HG03060 (cell line): Measurements from ENCODE around the gene NRDE2.
A peak's percentile ranks its signal among the peaks of the same experiment; 100 is the strongest.
"Not testable (repeated sequence)": the region's sequence is repeated elsewhere in the genome, so short reads cannot be mapped to it uniquely, and the experiment has no call there.

Experiments
- ATAC-seq: cut with Tn5 transposase; IDR thresholded peaks from one replicate; pipeline ENCODE4 v1.9.1; 2021; ENCODE audit warnings: low read depth, moderate number of reproducible peaks; ENCODE audit not compliant: unreplicated experiment

The NRDE2 gene

GRCh38 chr14:90275820-90276219, 55.9 kb downstream of the NRDE2 start:
- no peak for ATAC-seq

- no peak for ATAC-seq
Measured at GRCh38 chr14:90275458-90275814, 56.3 kb downstream of the NRDE2 start.

- no peak for ATAC-seq
Measured at GRCh38 chr14:90274808-90275457, 56.8 kb downstream of the NRDE2 start.

- ATAC-seq, result no peak
Measured at GRCh38 chr14:90274019-90274418, 57.7 kb downstream of the NRDE2 start.

GRCh38 chr14:90273532-90273931, 58.2 kb downstream of the NRDE2 start:
- no peak for ATAC-seq

- ATAC-seq, result no peak
Measured at GRCh38 chr14:90272523-90272922, 59.2 kb downstream of the NRDE2 start.

GRCh38 chr14:90268420-90268819, 63.3 kb downstream of the NRDE2 start:
- no peak for ATAC-seq

GRCh38 chr14:90266441-90267154, 65.1 kb downstream of the NRDE2 start:
- no peak for ATAC-seq

GRCh38 chr14:90263748-90264449, 67.8 kb downstream of the NRDE2 start:
- ATAC-seq, result peak; percentile 84

GRCh38 chr14:90256354-90257131, 75.2 kb downstream of the NRDE2 start, which contains the start of gene PSMC1:
Gene PSMC1 (plus strand): TSS chr14:90256553. CDS start chr14:90256598, 45 bp downstream.
- peak; percentile 58 for ATAC-seq

GRCh38 chr14:90255871-90256270, 75.9 kb downstream of the NRDE2 start:
- peak; percentile 4 for ATAC-seq

GRCh38 chr14:90253826-90254225, 77.9 kb downstream of the NRDE2 start:
- no peak for ATAC-seq

GRCh38 chr14:90248594-90248993, 83.1 kb downstream of the NRDE2 start:
- ATAC-seq, result no peak

GRCh38 chr14:90247441-90247840, 84.3 kb downstream of the NRDE2 start:
- ATAC-seq, result not testable (repeated sequence)

- ATAC-seq, result no peak
Measured at GRCh38 chr14:90246936-90247335, 84.8 kb downstream of the NRDE2 start.

- ATAC-seq, result no peak
Measured at GRCh38 chr14:90242444-90242843, 89.3 kb downstream of the NRDE2 start.

GRCh38 chr14:90239139-90239538, 92.6 kb downstream of the NRDE2 start:
- no peak for ATAC-seq

GRCh38 chr14:90235179-90235976, 96.4 kb downstream of the NRDE2 start:
- ATAC-seq, result peak; percentile 77

GRCh38 chr14:90229942-90230341, 101.8 kb downstream of the NRDE2 start:
- not testable (repeated sequence) for ATAC-seq

GRCh38 chr14:90228478-90228877, 103.3 kb downstream of the NRDE2 start:
- ATAC-seq, result no peak
